Inferior parietal cortex (tissue), 1 donor: ENCODE measurements around the gene ACAA1.
"Not testable (repeated sequence)": the region's sequence is repeated elsewhere in the genome, so short reads cannot be mapped to it uniquely, and the experiment has no call there.

ENCODE experiments used
- DNase-seq: peaks from one replicate; pipeline ENCODE4 v3.0.0-alpha.2; 2016; ENCODE audit errors: extremely low spot score

Gene ACAA1

GRCh38 chr3:38135621-38136277 lies 1.2 kb downstream of the ACAA1 start:
- not testable (repeated sequence) for DNase-seq

GRCh38 chr3:38134517-38135143 lies 2.3 kb downstream of the ACAA1 start:
- DNase-seq: not testable (repeated sequence)

GRCh38 chr3:38133557-38134405 lies 3.1 kb downstream of the ACAA1 start:
- no peak for DNase-seq

GRCh38 chr3:38133209-38133556 lies 3.7 kb downstream of the ACAA1 start:
- DNase-seq: no peak

- no peak for DNase-seq
Observed at GRCh38 chr3:38131621-38132369, 5.1 kb downstream of the ACAA1 start.

GRCh38 chr3:38130631-38131065 lies 6.3 kb downstream of the ACAA1 start:
- no peak for DNase-seq

GRCh38 chr3:38129058-38129457 lies 7.9 kb downstream of the ACAA1 start:
- no peak for DNase-seq

GRCh38 chr3:38128303-38128655 lies 8.6 kb downstream of the ACAA1 start:
- DNase-seq: no peak

GRCh38 chr3:38127611-38128302 lies 9.2 kb downstream of the ACAA1 start:
- DNase-seq: no peak

- no peak for DNase-seq
Observed at GRCh38 chr3:38126121-38126892, 10.6 kb downstream of the ACAA1 start.

- DNase-seq: no peak
Observed at GRCh38 chr3:38125305-38126120, 11.4 kb downstream of the ACAA1 start.

GRCh38 chr3:38124324-38125122 lies 12.4 kb downstream of the ACAA1 start:
- no peak for DNase-seq

- DNase-seq: no peak
Observed at GRCh38 chr3:38122712-38123290, 14.1 kb downstream of the ACAA1 start.

GRCh38 chr3:38121832-38122461 lies 15.0 kb downstream of the ACAA1 start:
- DNase-seq: no peak

- no peak for DNase-seq
Observed at GRCh38 chr3:38121451-38121831, 15.5 kb downstream of the ACAA1 start.

- DNase-seq: no peak
Observed at GRCh38 chr3:38120693-38121450, 16.1 kb downstream of the ACAA1 start.
